Measurements from ENCODE around the gene ZNF506.
"Not testable (repeated sequence)": the region's sequence is repeated elsewhere in the genome, so short reads cannot be mapped to it uniquely, and the experiment has no call there.

- TF ChIP-seq CTCF (IDR thresholded peaks at IDR 0.05; ENCODE audit: insufficient read depth, low read depth, low read length); EZH2 (IDR thresholded peaks at IDR 0.05; ENCODE audit: insufficient read depth, low read length): not testable (repeated sequence)
These were observed 426 bp upstream of the ZNF506 start for GRCh38 chr19:19821976-19822375.

Measured in astrocyte (in vitro differentiated cells and primary cell).